Tibial nerve (tissue), 4 donors: ENCODE results near the gene C14orf93.

Source experiments
- EP300 ChIP-seq, 2 donors: sonication (generic); formaldehyde crosslinking; IDR thresholded peaks; one replicate each; pipeline ENCODE4 v1.6.1; 2017; ENCODE audit warnings: antibody characterized with exemption in 2 of 2, mild to moderate bottlenecking in 1 of 2
- POLR2A ChIP-seq, 2 donors: fragments of 450-650 bp; IDR thresholded peaks; one replicate each; pipeline ENCODE4 v1.6.1; 2017; ENCODE audit warnings: antibody characterized with exemption in 2 of 2, mild to moderate bottlenecking in 2 of 2, moderate library complexity in 2 of 2
- TF ChIP-seq, protein P1 (sequence below), 5 experiments: fragments of 200-600 bp in 3 of 5; fragments of 450-650 bp in 2 of 5; sonication (generic) in 3 of 5; IDR thresholded peaks; one replicate each; pipeline ENCODE4 v1.5.1; 2016 to 2019; ENCODE audit warnings: antibody characterized with exemption in 5 of 5, mild to moderate bottlenecking in 3 of 5, moderate library complexity in 2 of 5

DNA sequence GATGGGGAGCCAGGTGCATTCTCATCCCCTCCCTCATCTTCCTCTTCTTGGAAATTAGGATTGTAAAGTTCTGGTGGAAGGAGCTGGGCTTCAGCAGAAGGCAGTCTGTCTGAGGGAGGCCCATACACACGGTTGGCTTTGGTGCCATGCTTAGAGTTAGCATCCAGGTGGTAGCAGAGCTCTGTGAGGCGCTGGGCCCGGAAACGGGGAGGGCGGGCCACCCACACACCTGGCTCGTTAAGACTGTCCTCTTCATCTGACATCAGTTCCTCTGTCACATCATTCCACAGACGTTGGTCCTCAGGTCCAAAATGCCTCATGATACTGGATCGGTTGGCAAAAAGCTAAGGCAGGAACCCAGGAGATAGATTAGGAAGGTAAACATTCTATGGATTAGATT lies 22.7 kb downstream of the C14orf93 start:
- TF ChIP-seq, protein P1, sequence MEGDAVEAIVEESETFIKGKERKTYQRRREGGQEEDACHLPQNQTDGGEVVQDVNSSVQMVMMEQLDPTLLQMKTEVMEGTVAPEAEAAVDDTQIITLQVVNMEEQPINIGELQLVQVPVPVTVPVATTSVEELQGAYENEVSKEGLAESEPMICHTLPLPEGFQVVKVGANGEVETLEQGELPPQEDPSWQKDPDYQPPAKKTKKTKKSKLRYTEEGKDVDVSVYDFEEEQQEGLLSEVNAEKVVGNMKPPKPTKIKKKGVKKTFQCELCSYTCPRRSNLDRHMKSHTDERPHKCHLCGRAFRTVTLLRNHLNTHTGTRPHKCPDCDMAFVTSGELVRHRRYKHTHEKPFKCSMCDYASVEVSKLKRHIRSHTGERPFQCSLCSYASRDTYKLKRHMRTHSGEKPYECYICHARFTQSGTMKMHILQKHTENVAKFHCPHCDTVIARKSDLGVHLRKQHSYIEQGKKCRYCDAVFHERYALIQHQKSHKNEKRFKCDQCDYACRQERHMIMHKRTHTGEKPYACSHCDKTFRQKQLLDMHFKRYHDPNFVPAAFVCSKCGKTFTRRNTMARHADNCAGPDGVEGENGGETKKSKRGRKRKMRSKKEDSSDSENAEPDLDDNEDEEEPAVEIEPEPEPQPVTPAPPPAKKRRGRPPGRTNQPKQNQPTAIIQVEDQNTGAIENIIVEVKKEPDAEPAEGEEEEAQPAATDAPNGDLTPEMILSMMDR (IDR thresholded peaks at IDR 0.05) = no peak
- TF ChIP-seq EP300 (IDR thresholded peaks at IDR 0.05) (no peak), POLR2A (IDR thresholded peaks at IDR 0.05) (no peak)
